ENCODE data around the gene DDC.
"Not testable (repeated sequence)": the region's sequence is repeated elsewhere in the genome, so short reads cannot be mapped to it uniquely, and the experiment has no call there.

DDC gene

GRCh38 chr7:50589364-50589763 is 24.2 kb upstream of the DDC start:
- no peak for DNase-seq (ENCODE audit: low spot score)
- no peak for TF ChIP-seq CTCF (IDR thresholded peaks at IDR 0.05; ENCODE audit: borderline replicate concordance, control extremely low read depth, extremely low read depth, insufficient read depth, missing control alignments)
- in situ Hi-C loops (cut with MboI; ENCODE audit: low sequenced_read_pairs, unreplicated experiment) = no loop called here

GRCh38 chr7:50588937-50589336 is 23.7 kb upstream of the DDC start:
- DNase-seq (ENCODE audit: low spot score) = no peak
- in situ Hi-C loops (cut with MboI; ENCODE audit: low sequenced_read_pairs, unreplicated experiment) = no loop called here

GRCh38 chr7:50587737-50588136 is 22.5 kb upstream of the DDC start:
- TF ChIP-seq CTCF (IDR thresholded peaks at IDR 0.05; ENCODE audit: borderline replicate concordance, control extremely low read depth, extremely low read depth, insufficient read depth, missing control alignments) = no peak
- DNase-seq (ENCODE audit: low spot score) = no peak
- in situ Hi-C loops (cut with MboI; ENCODE audit: low sequenced_read_pairs, unreplicated experiment) = no loop called here

More at GRCh38 chr7:50588937-50589336, 23.7 kb upstream of the DDC start:
- TF ChIP-seq CTCF (IDR thresholded peaks at IDR 0.05; ENCODE audit: borderline replicate concordance, control extremely low read depth, extremely low read depth, insufficient read depth, missing control alignments) = no peak

- no peak for TF ChIP-seq CTCF (IDR thresholded peaks at IDR 0.05; ENCODE audit: borderline replicate concordance, control extremely low read depth, extremely low read depth, insufficient read depth, missing control alignments)
- no peak for DNase-seq (ENCODE audit: low spot score)
These were observed 19.7 kb upstream of the DDC start for GRCh38 chr7:50584793-50585408.

GRCh38 chr7:50584386-50584785 is 19.2 kb upstream of the DDC start:
- in situ Hi-C loops (cut with MboI; ENCODE audit: low sequenced_read_pairs, unreplicated experiment) = no loop called here
- DNase-seq (ENCODE audit: low spot score) = no peak
- TF ChIP-seq CTCF (IDR thresholded peaks at IDR 0.05; ENCODE audit: borderline replicate concordance, control extremely low read depth, extremely low read depth, insufficient read depth, missing control alignments) = no peak

More at GRCh38 chr7:50584793-50585408, 19.7 kb upstream of the DDC start:
- in situ Hi-C loops (cut with MboI; ENCODE audit: low sequenced_read_pairs, unreplicated experiment) = no loop called here

GRCh38 chr7:50583295-50583694 is 18.1 kb upstream of the DDC start:
- DNase-seq (ENCODE audit: low spot score); in situ Hi-C loops (cut with MboI; ENCODE audit: low sequenced_read_pairs, unreplicated experiment): not testable (repeated sequence)

- DNase-seq (ENCODE audit: low spot score); in situ Hi-C loops (cut with MboI; ENCODE audit: low sequenced_read_pairs, unreplicated experiment): not testable (repeated sequence)
These were observed 17.1 kb upstream of the DDC start for GRCh38 chr7:50582271-50582670.

GRCh38 chr7:50580666-50581065 is 15.5 kb upstream of the DDC start:
- DNase-seq (ENCODE audit: low spot score); in situ Hi-C loops (cut with MboI; ENCODE audit: low sequenced_read_pairs, unreplicated experiment): not testable (repeated sequence)
